LNCAP (cell line): ENCODE results near the gene PTPN3.

Source experiments
- TF ChIP-seq, protein P1 (sequence below): fragments of 450-650 bp; IDR thresholded peaks from 2 replicates; pipeline ENCODE4 v1.5.1; 2017; ENCODE audit warnings: mild to moderate bottlenecking

PTPN3 gene

DNA sequence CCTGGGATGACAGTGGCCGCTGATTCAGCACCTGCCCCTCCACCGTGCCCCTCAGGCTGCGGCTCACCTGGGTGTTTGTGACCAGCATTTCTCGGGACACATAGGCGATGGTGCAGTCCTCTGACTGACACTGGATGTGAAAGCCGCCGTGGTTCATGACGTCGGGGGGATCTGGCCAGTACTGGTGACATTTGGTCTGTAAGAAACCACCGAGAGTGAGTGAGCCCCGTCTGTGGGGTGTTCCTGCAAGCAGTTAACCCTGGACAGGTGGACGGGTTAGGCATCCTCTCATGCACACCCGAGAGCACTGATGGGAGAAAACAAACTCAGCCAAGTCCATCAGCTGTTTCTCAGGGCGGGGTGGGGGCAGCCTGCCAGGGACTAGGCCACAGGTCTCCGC is 114.8 kb downstream of the PTPN3 start:
- TF ChIP-seq, protein P1, sequence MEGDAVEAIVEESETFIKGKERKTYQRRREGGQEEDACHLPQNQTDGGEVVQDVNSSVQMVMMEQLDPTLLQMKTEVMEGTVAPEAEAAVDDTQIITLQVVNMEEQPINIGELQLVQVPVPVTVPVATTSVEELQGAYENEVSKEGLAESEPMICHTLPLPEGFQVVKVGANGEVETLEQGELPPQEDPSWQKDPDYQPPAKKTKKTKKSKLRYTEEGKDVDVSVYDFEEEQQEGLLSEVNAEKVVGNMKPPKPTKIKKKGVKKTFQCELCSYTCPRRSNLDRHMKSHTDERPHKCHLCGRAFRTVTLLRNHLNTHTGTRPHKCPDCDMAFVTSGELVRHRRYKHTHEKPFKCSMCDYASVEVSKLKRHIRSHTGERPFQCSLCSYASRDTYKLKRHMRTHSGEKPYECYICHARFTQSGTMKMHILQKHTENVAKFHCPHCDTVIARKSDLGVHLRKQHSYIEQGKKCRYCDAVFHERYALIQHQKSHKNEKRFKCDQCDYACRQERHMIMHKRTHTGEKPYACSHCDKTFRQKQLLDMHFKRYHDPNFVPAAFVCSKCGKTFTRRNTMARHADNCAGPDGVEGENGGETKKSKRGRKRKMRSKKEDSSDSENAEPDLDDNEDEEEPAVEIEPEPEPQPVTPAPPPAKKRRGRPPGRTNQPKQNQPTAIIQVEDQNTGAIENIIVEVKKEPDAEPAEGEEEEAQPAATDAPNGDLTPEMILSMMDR, result no peak

GRCh38 chr9:109382585-109382984 is 115.5 kb downstream of the PTPN3 start:
- TF ChIP-seq, protein P1, result no peak

GRCh38 chr9:109382182-109382581 is 115.9 kb downstream of the PTPN3 start:
- TF ChIP-seq, protein P1, result no peak

DNA sequence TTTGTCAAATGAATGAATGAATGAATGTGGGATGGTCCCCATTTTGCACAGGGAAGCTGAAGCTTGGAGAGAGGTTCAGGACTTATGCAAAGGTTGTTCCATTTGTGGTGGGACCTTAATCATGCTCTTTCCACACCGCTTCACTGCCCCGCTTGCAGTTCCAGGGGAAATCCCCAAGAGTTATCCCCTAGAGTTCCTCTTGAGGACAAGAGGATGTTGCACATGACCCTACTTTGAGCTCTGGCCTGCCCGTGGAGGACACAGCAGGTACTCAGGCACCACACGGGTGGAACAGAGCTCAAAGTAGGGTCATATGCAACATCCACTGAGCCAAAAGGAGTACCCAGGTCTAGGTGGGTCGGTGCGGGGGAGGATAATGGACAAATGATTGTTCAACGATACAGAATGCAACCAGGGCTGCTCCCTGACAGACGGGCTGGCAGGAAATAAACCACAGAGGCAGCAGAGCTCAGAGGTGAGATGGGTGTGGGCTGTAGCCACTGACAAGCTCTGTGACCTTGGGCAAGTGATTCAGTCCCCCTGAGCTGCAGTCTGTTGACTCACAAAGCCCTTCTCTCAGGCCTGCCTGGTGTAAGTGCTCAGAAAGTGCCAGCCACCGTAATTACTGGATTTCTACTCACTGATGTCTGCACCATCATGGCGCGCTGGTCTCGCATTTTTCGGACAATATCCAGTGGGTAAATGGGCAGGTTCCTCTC is 116.9 kb downstream of the PTPN3 start:
- TF ChIP-seq, protein P1, result no peak

GRCh38 chr9:109379513-109379912 is 118.6 kb downstream of the PTPN3 start:
- TF ChIP-seq, protein P1, result no peak

GRCh38 chr9:109378316-109378715 is 119.8 kb downstream of the PTPN3 start:
- TF ChIP-seq, protein P1, result no peak

DNA sequence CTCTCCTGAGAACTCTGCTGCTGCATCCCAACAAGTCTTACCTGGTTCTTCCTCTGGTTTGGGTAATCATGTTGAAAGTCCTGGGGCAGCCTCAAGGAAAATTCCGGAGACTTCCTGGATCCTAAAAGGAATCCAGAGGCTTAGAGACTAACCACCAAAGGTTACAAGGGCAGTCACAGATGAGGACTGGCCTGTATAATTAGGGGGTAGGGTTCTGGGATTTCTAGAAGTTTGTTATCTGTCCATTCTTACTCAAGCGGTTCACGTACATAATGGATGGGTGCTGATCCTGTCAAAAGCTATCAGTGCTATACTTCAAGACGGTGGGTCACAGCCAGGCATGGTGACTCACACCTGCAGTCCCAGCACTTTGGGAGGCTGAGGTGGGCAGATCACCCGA is 125.9 kb downstream of the PTPN3 start:
- TF ChIP-seq, protein P1, result no peak

DNA sequence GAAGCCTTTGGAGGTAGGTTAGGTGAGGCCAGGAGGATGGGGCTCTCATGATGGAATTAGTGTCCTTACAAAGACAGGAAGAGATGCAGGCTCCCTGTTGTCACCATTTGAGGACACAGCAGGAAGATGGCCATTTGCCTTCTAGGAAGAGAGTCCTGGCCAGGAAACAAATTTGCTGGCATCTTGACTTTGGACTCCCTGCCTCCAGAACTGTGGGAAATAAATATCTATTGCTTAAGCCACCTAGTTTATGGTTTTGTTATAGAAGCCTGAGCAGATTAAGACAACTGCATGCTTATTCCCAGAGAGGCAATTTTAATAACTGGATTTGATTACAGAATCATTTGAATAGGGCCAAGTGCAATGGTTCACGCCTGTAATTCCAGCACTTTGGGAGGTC is 126.7 kb downstream of the PTPN3 start:
- TF ChIP-seq, protein P1, result no peak
